ENCODE measurements around the gene SSBP3. TPM values are rescaled to one million over a fixed set of nuclear protein-coding genes. Genes with fewer than 3 reads are reported as not detected.

SSBP3 gene
- total and polyA plus RNA-seq, 2 experiments from 2014 or later, result 47.4 to 68.6 TPM

GRCh38 chr1:54323921-54324250 lies 82.3 kb downstream of the SSBP3 start (continued):
- TF ChIP-seq, protein P1, sequence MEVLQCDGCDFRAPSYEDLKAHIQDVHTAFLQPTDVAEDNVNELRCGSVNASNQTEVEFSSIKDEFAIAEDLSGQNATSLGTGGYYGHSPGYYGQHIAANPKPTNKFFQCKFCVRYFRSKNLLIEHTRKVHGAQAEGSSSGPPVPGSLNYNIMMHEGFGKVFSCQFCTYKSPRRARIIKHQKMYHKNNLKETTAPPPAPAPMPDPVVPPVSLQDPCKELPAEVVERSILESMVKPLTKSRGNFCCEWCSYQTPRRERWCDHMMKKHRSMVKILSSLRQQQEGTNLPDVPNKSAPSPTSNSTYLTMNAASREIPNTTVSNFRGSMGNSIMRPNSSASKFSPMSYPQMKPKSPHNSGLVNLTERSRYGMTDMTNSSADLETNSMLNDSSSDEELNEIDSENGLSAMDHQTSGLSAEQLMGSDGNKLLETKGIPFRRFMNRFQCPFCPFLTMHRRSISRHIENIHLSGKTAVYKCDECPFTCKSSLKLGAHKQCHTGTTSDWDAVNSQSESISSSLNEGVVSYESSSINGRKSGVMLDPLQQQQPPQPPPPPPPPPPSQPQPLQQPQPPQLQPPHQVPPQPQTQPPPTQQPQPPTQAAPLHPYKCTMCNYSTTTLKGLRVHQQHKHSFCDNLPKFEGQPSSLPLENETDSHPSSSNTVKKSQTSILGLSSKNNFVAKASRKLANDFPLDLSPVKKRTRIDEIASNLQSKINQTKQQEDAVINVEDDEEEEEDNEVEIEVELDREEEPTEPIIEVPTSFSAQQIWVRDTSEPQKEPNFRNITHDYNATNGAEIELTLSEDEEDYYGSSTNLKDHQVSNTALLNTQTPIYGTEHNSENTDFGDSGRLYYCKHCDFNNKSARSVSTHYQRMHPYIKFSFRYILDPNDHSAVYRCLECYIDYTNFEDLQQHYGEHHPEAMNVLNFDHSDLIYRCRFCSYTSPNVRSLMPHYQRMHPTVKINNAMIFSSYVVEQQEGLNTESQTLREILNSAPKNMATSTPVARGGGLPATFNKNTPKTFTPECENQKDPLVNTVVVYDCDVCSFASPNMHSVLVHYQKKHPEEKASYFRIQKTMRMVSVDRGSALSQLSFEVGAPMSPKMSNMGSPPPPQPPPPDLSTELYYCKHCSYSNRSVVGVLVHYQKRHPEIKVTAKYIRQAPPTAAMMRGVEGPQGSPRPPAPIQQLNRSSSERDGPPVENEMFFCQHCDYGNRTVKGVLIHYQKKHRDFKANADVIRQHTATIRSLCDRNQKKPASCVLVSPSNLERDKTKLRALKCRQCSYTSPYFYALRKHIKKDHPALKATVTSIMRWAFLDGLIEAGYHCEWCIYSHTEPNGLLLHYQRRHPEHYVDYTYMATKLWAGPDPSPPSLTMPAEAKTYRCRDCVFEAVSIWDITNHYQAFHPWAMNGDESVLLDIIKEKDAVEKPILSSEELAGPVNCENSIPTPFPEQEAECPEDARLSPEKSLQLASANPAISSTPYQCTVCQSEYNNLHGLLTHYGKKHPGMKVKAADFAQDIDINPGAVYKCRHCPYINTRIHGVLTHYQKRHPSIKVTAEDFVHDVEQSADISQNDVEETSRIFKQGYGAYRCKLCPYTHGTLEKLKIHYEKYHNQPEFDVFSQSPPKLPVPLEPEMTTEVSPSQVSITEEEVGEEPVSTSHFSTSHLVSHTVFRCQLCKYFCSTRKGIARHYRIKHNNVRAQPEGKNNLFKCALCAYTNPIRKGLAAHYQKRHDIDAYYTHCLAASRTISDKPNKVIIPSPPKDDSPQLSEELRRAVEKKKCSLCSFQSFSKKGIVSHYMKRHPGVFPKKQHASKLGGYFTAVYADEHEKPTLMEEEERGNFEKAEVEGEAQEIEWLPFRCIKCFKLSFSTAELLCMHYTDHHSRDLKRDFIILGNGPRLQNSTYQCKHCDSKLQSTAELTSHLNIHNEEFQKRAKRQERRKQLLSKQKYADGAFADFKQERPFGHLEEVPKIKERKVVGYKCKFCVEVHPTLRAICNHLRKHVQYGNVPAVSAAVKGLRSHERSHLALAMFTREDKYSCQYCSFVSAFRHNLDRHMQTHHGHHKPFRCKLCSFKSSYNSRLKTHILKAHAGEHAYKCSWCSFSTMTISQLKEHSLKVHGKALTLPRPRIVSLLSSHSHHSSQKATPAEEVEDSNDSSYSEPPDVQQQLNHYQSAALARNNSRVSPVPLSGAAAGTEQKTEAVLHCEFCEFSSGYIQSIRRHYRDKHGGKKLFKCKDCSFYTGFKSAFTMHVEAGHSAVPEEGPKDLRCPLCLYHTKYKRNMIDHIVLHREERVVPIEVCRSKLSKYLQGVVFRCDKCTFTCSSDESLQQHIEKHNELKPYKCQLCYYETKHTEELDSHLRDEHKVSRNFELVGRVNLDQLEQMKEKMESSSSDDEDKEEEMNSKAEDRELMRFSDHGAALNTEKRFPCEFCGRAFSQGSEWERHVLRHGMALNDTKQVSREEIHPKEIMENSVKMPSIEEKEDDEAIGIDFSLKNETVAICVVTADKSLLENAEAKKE (CRISPR knock-in tag; IDR thresholded peaks at IDR 0.05), result no peak
- no peak for TF ChIP-seq CTCF (conservative IDR thresholded peaks at IDR 0.05; ENCODE audit: low read depth in 2 of 2)
- no peak for TF ChIP-seq POLR2AphosphoS5 (IDR thresholded peaks at IDR 0.05; ENCODE audit: low read depth)
- no peak for TF ChIP-seq STAT1 (IDR thresholded peaks at IDR 0.05; ENCODE audit: unreplicated experiment)
- TF ChIP-seq JUNB (IDR thresholded peaks at IDR 0.05; ENCODE audit: unreplicated experiment), result no peak

DNA sequence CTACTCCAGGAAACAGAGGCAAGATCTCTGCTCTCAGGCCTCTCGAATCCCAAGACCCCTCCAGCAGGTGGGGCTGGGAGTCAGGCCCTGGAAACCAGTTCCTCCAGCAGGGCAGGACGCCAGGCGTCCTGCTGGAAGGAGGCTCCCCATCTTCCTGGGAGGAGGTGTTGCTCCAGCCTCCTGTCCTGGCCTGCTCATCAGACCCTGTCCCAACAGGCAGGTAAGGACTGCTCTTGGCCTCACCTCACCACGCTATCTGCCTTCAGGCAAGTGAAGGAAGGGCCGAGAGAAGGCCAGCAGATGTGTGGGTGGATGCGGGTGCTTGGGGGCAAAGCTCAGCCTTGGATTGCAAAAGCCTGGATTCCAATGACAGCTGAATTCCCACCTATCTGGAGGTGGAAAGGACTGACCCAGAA lies 82.9 kb downstream of the SSBP3 start:
- no peaks in the 10 kb centered on the region for H3K9me2 ChIP-seq (ENCODE audit: insufficient read depth)
- no peaks in the 10 kb centered on the region for H3K27me3 ChIP-seq (ENCODE audit: insufficient read depth)
- H3K27ac ChIP-seq (ENCODE audit: low read depth), result peak overlapping the region; percentile 76
- Mint-ChIP-seq H3K36me3 (ENCODE audit: low read depth) (0 out of 3 replicates have a peak, but pooled peaks cover 3% of the 10 kb centered on the region), H3K27ac (peak overlapping the region; percentile 29; the same call in 1 of the 2 replicates), H3K4me3 (peak overlapping the region; percentile 13; the same call in 1 of the 3 replicates), H3K4me1 (peaks cover 96% of the 10 kb centered on the region), H3K27me3 (ENCODE audit: insufficient read depth, low read depth, poor library complexity) (peaks cover 11% of the 10 kb centered on the region), H3K9me3 (no peaks in the 10 kb centered on the region)
- no peak overlapping the region for H2AFZ ChIP-seq
- H4K20me1 ChIP-seq (replicated peaks; ENCODE audit: insufficient read depth), result peaks cover 44% of the 10 kb centered on the region
- peaks cover 100% of the 10 kb centered on the region for H3K79me2 ChIP-seq (replicated peaks; ENCODE audit: insufficient read depth)
- peaks cover 81% of the 10 kb centered on the region for H3K4me1 ChIP-seq (ENCODE audit: insufficient read depth)
- DNase-seq (ENCODE audit: low spot score), result peak; percentile 66
- H3K4me3 ChIP-seq, result no peak overlapping the region
- peak overlapping the region; percentile 67 for H3K4me2 ChIP-seq
- peaks cover 13% of the 10 kb centered on the region; the same call in 1 of the 2 replicates for H3F3A ChIP-seq (replicated peaks; ENCODE audit: low read depth)
- peak; percentile 52 for ATAC-seq
- H3K36me3 ChIP-seq (ENCODE audit: insufficient read depth), result no peaks in the 10 kb centered on the region; the same call in none of the 2 replicates
- TF ChIP-seq ZNF331 (CRISPR knock-in tag; IDR thresholded peaks at IDR 0.05; ENCODE audit: low read depth), result no peak
- TF ChIP-seq, protein P1 (CRISPR knock-in tag; IDR thresholded peaks at IDR 0.05), result no peak
- no peak for TF ChIP-seq JUNB (IDR thresholded peaks at IDR 0.05; ENCODE audit: unreplicated experiment)
- TF ChIP-seq POLR2AphosphoS5 (IDR thresholded peaks at IDR 0.05; ENCODE audit: low read depth), result no peak
- TF ChIP-seq CREB1 (CRISPR knock-in tag; IDR thresholded peaks at IDR 0.05; ENCODE audit: low read depth), result no peak
